ENCODE data around the gene COL13A1. TPM values are rescaled to one million over a fixed set of nuclear protein-coding genes. Genes with fewer than 3 reads are reported as not detected.

COL13A1 gene
- total RNA-seq, 1 donor from 2014 or later = 0.43 TPM

DNA sequence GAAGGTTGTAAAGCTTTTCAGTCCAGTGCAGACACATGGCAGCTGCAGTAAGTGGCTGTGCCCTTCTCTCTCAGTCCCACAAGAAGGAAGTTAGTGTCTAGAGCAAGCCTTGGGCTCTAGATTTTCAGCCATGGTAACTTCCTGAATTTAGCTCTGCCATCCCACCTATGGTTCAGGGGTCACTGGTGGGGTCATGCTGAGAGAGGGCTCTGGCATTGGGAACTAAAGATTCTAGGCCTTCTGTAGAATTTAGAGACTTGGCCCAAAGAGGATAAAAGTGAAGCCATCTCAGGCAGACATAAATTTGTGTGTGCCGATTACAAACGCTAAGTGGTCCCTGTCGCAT lies 113.5 kb downstream of the COL13A1 start:
- Mint-ChIP-seq H3K4me1 (ENCODE audit: low read depth) (peaks cover 10% of the 10 kb centered on the region), H3K36me3 (ENCODE audit: insufficient read depth) (no peaks in the 10 kb centered on the region), H3K27me3 (peaks cover 21% of the 10 kb centered on the region), H3K27ac (no peak overlapping the region), H3K9me3 (ENCODE audit: low read depth) (no peaks in the 10 kb centered on the region), H3K4me3 (ENCODE audit: low read depth) (no peak overlapping the region)
- TF ChIP-seq, protein P1, sequence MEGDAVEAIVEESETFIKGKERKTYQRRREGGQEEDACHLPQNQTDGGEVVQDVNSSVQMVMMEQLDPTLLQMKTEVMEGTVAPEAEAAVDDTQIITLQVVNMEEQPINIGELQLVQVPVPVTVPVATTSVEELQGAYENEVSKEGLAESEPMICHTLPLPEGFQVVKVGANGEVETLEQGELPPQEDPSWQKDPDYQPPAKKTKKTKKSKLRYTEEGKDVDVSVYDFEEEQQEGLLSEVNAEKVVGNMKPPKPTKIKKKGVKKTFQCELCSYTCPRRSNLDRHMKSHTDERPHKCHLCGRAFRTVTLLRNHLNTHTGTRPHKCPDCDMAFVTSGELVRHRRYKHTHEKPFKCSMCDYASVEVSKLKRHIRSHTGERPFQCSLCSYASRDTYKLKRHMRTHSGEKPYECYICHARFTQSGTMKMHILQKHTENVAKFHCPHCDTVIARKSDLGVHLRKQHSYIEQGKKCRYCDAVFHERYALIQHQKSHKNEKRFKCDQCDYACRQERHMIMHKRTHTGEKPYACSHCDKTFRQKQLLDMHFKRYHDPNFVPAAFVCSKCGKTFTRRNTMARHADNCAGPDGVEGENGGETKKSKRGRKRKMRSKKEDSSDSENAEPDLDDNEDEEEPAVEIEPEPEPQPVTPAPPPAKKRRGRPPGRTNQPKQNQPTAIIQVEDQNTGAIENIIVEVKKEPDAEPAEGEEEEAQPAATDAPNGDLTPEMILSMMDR (IDR thresholded peaks at IDR 0.05; ENCODE audit: unreplicated experiment) = no peak
- no peak for DNase-seq (ENCODE audit: low spot score, unreplicated experiment)

DNA sequence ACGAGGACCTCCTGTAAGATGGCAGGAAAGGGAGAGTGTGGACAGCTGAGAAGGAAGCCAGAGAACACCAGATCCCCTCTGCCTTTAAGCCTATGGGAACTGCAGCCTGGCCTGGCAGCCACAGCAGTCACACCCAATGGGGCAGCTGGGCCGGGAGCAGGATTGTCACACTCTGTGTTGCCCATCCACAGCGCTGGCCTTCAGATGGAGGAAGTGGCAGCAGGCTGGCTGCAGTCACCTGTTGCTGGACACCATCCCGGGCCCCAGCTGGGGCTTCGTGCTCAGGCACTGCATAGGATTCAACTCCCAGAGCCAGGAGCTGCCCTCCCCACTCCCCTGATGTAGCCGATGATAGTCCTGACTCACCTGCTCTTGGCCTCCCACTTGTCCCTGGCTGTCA lies 114.4 kb downstream of the COL13A1 start:
- no peak overlapping the region for H3K4me3 Mint-ChIP-seq (ENCODE audit: low read depth)
- no peaks in the 10 kb centered on the region for H3K36me3 Mint-ChIP-seq (ENCODE audit: insufficient read depth)
- H3K27ac Mint-ChIP-seq = no peak overlapping the region
- TF ChIP-seq, protein P1 (IDR thresholded peaks at IDR 0.05; ENCODE audit: unreplicated experiment) = no peak
- peaks cover 24% of the 10 kb centered on the region for H3K27me3 Mint-ChIP-seq
- no peak for DNase-seq (ENCODE audit: low spot score, unreplicated experiment)
- H3K4me1 Mint-ChIP-seq (ENCODE audit: low read depth) = peaks cover 10% of the 10 kb centered on the region
- H3K9me3 Mint-ChIP-seq (ENCODE audit: low read depth) = no peaks in the 10 kb centered on the region

DNA sequence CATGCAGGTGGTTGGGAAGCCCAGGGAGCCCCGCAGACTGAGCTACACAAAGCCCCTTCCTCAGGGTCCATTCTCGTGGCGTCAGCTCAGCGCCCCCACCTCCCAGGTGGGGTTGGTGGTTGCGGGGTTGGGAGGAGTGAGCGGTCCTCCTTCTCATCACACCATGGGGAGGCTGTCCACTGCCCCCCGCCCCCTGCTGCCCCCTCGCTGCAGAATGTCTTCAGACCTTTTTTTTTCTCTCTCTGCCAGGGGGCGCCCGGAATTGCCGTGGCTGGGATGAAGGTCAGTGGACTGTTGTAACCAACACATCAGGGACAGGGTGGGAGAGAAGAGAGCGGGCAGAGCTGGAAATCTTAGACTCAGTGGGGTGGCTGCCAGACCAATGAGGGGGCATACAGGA lies 116.3 kb downstream of the COL13A1 start:
- peaks cover 26% of the 10 kb centered on the region for H3K27me3 Mint-ChIP-seq
- TF ChIP-seq, protein P1 (IDR thresholded peaks at IDR 0.05; ENCODE audit: unreplicated experiment) = no peak
- no peak for DNase-seq (ENCODE audit: low spot score, unreplicated experiment)
- H3K36me3 Mint-ChIP-seq (ENCODE audit: insufficient read depth) = no peaks in the 10 kb centered on the region
- peaks cover 1% of the 10 kb centered on the region for H3K4me1 Mint-ChIP-seq (ENCODE audit: low read depth)
- H3K4me3 Mint-ChIP-seq (ENCODE audit: low read depth) = no peak overlapping the region
- H3K27ac Mint-ChIP-seq = no peak overlapping the region
- no peaks in the 10 kb centered on the region for H3K9me3 Mint-ChIP-seq (ENCODE audit: low read depth)

DNA sequence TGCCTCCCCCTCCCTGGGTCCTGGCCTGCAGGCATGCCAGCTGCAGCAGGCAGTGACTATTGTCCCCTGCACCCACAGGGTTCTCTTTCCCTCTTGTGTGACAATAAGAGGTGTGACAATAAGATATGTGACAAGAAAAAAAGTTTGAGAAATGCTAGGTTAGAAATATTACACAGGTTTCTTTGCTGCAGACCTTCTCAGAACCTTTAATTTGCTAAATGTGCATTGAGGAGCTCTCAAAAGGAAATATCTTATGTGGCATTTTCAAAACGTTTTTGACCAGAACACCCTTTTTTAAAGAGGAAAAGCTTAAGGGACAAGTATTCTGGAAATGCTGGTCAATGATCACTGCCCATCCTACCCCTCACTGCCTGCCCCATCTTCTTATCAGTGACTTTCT lies 117.5 kb downstream of the COL13A1 start:
- TF ChIP-seq, protein P1 (IDR thresholded peaks at IDR 0.05; ENCODE audit: unreplicated experiment) = no peak
- H3K27me3 Mint-ChIP-seq = peaks cover 25% of the 10 kb centered on the region
- no peak overlapping the region for H3K4me3 Mint-ChIP-seq (ENCODE audit: low read depth)
- H3K4me1 Mint-ChIP-seq (ENCODE audit: low read depth) = no peaks in the 10 kb centered on the region
- H3K27ac Mint-ChIP-seq = no peak overlapping the region
- H3K9me3 Mint-ChIP-seq (ENCODE audit: low read depth) = no peaks in the 10 kb centered on the region
- DNase-seq (ENCODE audit: low spot score, unreplicated experiment) = no peak
- H3K36me3 Mint-ChIP-seq (ENCODE audit: insufficient read depth) = no peaks in the 10 kb centered on the region

DNA sequence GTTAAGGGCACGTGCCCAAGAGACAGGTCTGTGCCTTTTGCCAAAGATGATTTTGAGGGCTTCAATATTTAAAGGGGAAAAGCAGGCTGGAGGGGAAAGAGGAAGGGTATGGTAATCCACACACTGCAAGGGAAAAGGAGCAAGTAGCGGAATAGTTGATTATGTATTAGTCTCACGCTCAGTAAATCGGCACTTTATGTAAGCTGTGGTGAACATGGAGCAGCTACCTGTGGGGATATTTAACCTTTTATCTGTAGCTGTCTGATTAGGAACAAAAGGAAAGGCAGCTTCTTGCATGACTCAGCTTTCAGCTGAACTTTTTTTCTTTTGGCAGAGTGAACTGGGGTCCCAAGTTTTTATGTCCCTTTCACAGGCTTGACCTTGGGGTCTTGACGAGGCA lies 123.4 kb downstream of the COL13A1 start:
- H3K4me3 Mint-ChIP-seq (ENCODE audit: low read depth) = no peak overlapping the region
- H3K36me3 Mint-ChIP-seq (ENCODE audit: insufficient read depth) = no peaks in the 10 kb centered on the region
- H3K27ac Mint-ChIP-seq = peak overlapping the region; percentile 65
- peaks cover 4% of the 10 kb centered on the region for H3K4me1 Mint-ChIP-seq (ENCODE audit: low read depth)
- TF ChIP-seq, protein P1 (IDR thresholded peaks at IDR 0.05; ENCODE audit: unreplicated experiment) = no peak
- DNase-seq (ENCODE audit: low spot score, unreplicated experiment) = no peak
- H3K27me3 Mint-ChIP-seq = peaks cover 33% of the 10 kb centered on the region
- H3K9me3 Mint-ChIP-seq (ENCODE audit: low read depth) = no peaks in the 10 kb centered on the region

Data from progenitor cell of endocrine pancreas (in vitro differentiated cells).